Heart left ventricle (tissue), 13 donors: ENCODE results near the gene BMPR2.

ENCODE experiments used
- CTCF ChIP-seq, 12 donors: fragments of 200-600 bp; sonication (generic) in 4 of 12; IDR thresholded peaks; one replicate each; pipeline versions ENCODE4 v1.5.0 to v1.8.0; 2018 to 2022; ENCODE audit warnings: antibody characterized with exemption in 12 of 12, mild to moderate bottlenecking in 5 of 12
- POLR2A ChIP-seq, 2 donors: fragments of 450-650 bp; IDR thresholded peaks; one replicate each; pipeline ENCODE4 v1.6.1; 2017; ENCODE audit warnings: antibody characterized with exemption in 2 of 2, mild to moderate bottlenecking in 2 of 2, moderate library complexity in 2 of 2
- donor health status: ischemic (EF 13 %, LVEDD 7.1; RV severe dilation, severe dysfunction).
- donor health status: DM: no; HTN: yes; CAD: no.
- donor health status: DM: no; HTN: no; CAD: no.
- donor health status: ischemic (EF 25% LVEDD 6.9; RV normal size, moderate dysfunction).
- donor health status: ischemic (EF 25% LVEDD 5.7; RV mildly dilated, moderate dysfunction).
- donor health status: ischemic (EF 35%, LVEDD 5.7; RV mildly dilated, moderate dysfunction).
- donor health status: nonischemic (EF 11% LVEDD 7.7; RV severe dilation, severe dysfunction).
- donor health status: DM: yes; HTN: yes; CAD: no.
- donor health status: PGD.
- donor health status: ischemic (EF 29% LVEDD 5.4; RV normal size, mild dysfunction).
- donor health status: nonischemic (EF 23%, LVEDD 6.1; RV moderate dilation, normal function).

- TF ChIP-seq CTCF (IDR thresholded peaks at IDR 0.05), result no peak
- no peak for TF ChIP-seq POLR2A (IDR thresholded peaks at IDR 0.05)
Observed at GRCh38 chr2:202429164-202429980, 53.2 kb downstream of the BMPR2 start.
